DOHH2 (cell line): Measurements from ENCODE around the gene MYO18A.

ENCODE experiments used
- H3F3A ChIP-seq: fragments of 200-600 bp; sonication (generic), shearing (Covaris generic); 2 replicates; pipeline ENCODE4 v1.6.0; 2016; ENCODE audit warnings: antibody characterized with exemption, mild to moderate bottlenecking; ENCODE audit not compliant: control insufficient read depth, insufficient read depth
- H3K27ac ChIP-seq: fragments of 200-600 bp; sonication (generic); 2 replicates; pipeline ENCODE4 v1.5.1; 2014; ENCODE audit warnings: low read depth, mild to moderate bottlenecking, low read length, moderate library complexity
- H3K27me3 ChIP-seq: fragments of 200-600 bp; sonication (generic); 2 replicates; pipeline ENCODE4 v1.6.1; 2014; ENCODE audit warnings: mild to moderate bottlenecking, low read length, mixed read lengths; ENCODE audit not compliant: control insufficient read depth
- H3K36me3 ChIP-seq: fragments of 200-600 bp; sonication (generic); 2 replicates; pipeline ENCODE4 v1.6.1; 2014; ENCODE audit warnings: mild to moderate bottlenecking, low read length, moderate library complexity, mixed read lengths; ENCODE audit not compliant: control insufficient read depth
- H3K4me1 ChIP-seq: fragments of 200-600 bp; sonication (generic); 2 replicates; pipeline ENCODE4 v1.6.1; 2014; ENCODE audit warnings: mild to moderate bottlenecking, low read length, mixed read lengths; ENCODE audit not compliant: control insufficient read depth
- H3K4me2 ChIP-seq: fragments of 200-600 bp; sonication (generic); 2 replicates; pipeline ENCODE4 v1.6.0; 2014; ENCODE audit warnings: mild to moderate bottlenecking, low read length, moderate library complexity
- H3K4me3 ChIP-seq: fragments of 200-600 bp; sonication (generic); 2 replicates; pipeline ENCODE4 v1.5.1; 2014; ENCODE audit warnings: mild to moderate bottlenecking, low read length, mixed read lengths
- H3K79me2 ChIP-seq: fragments of 200-600 bp; sonication (generic); 2 replicates; pipeline ENCODE4 v1.6.1; 2014; ENCODE audit warnings: mild to moderate bottlenecking, low read length, mixed read lengths; ENCODE audit not compliant: control insufficient read depth
- H3K9me2 ChIP-seq: fragments of 200-600 bp; sonication (generic); replicated peaks from 2 replicates; pipeline ENCODE4 v1.6.1; 2014; ENCODE audit warnings: mild to moderate bottlenecking, low read length, mixed read lengths; ENCODE audit not compliant: control insufficient read depth
- H3K9me3 ChIP-seq: fragments of 200-600 bp; sonication (generic); 2 replicates; pipeline ENCODE4 v1.6.1; 2014; ENCODE audit warnings: antibody characterized with exemption, low read length, mixed read lengths; ENCODE audit not compliant: control insufficient read depth, insufficient read depth
- H4K20me1 ChIP-seq: fragments of 200-600 bp; sonication (generic); 2 replicates; pipeline ENCODE4 v1.6.0; 2014; ENCODE audit warnings: low read depth, mild to moderate bottlenecking, antibody characterized with exemption, low read length, moderate library complexity; ENCODE audit not compliant: control insufficient read depth, insufficient read depth
- EZH2phosphoT487 ChIP-seq: fragments of 200-600 bp; sonication (generic); IDR thresholded peaks from 2 replicates; pipeline ENCODE4 v1.6.1; 2017; ENCODE audit warnings: borderline replicate concordance, mild to moderate bottlenecking, antibody characterized with exemption, low read length, moderate library complexity, mixed read lengths
- TF ChIP-seq, protein P1 (sequence below): fragments of 200-600 bp; sonication (generic); IDR thresholded peaks from one replicate; pipeline ENCODE4 v1.5.1; 2014; ENCODE audit warnings: antibody characterized with exemption, mild to moderate bottlenecking, low read depth, low read length; ENCODE audit not compliant: poor library complexity, severe bottlenecking

Gene MYO18A

DNA sequence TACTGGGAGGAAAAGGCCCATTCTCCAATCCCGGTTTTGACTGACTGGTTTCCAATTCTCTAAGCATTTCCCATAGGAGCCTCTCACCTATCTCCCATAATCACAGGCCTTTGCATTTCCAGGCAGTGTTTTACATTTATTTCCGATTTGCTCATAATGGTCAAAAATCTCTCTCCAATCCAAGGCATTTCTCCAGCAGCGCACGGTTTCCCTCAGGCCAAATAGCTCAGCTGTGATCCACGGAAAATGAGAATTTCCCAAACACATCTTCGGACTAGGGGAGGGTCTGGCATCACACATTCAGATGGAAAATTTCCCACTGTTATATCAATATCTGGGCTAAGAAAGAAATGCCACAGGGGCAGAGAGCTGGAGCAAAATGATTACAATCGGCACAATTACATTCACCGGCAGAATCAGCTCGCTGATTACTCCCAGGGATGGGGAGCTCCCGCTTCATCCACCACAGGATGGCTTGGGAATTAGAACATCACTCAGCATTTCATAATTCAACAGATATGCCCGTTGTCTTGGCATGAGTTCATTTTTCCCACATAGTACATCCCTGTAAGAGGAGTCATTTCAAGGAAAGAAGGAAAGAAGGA is 130.6 kb downstream of the MYO18A start:
- Histone ChIP-seq H3K4me1 (peaks cover 12% of the 10 kb centered on the region), H3K9me2 (no peaks in the 10 kb centered on the region), H3K27me3 (peaks cover 17% of the 10 kb centered on the region), H3K27ac (no peak overlapping the region), H3K79me2 (no peaks in the 10 kb centered on the region), H3K9me3 (no peaks in the 10 kb centered on the region), H3K4me2 (no peak overlapping the region), H4K20me1 (no peaks in the 10 kb centered on the region), H3K36me3 (no peaks in the 10 kb centered on the region), H3F3A (no peaks in the 10 kb centered on the region), H3K4me3 (no peak overlapping the region)
- TF ChIP-seq EZH2phosphoT487, result no peak
- TF ChIP-seq, protein P1, sequence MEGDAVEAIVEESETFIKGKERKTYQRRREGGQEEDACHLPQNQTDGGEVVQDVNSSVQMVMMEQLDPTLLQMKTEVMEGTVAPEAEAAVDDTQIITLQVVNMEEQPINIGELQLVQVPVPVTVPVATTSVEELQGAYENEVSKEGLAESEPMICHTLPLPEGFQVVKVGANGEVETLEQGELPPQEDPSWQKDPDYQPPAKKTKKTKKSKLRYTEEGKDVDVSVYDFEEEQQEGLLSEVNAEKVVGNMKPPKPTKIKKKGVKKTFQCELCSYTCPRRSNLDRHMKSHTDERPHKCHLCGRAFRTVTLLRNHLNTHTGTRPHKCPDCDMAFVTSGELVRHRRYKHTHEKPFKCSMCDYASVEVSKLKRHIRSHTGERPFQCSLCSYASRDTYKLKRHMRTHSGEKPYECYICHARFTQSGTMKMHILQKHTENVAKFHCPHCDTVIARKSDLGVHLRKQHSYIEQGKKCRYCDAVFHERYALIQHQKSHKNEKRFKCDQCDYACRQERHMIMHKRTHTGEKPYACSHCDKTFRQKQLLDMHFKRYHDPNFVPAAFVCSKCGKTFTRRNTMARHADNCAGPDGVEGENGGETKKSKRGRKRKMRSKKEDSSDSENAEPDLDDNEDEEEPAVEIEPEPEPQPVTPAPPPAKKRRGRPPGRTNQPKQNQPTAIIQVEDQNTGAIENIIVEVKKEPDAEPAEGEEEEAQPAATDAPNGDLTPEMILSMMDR, result no peak

DNA sequence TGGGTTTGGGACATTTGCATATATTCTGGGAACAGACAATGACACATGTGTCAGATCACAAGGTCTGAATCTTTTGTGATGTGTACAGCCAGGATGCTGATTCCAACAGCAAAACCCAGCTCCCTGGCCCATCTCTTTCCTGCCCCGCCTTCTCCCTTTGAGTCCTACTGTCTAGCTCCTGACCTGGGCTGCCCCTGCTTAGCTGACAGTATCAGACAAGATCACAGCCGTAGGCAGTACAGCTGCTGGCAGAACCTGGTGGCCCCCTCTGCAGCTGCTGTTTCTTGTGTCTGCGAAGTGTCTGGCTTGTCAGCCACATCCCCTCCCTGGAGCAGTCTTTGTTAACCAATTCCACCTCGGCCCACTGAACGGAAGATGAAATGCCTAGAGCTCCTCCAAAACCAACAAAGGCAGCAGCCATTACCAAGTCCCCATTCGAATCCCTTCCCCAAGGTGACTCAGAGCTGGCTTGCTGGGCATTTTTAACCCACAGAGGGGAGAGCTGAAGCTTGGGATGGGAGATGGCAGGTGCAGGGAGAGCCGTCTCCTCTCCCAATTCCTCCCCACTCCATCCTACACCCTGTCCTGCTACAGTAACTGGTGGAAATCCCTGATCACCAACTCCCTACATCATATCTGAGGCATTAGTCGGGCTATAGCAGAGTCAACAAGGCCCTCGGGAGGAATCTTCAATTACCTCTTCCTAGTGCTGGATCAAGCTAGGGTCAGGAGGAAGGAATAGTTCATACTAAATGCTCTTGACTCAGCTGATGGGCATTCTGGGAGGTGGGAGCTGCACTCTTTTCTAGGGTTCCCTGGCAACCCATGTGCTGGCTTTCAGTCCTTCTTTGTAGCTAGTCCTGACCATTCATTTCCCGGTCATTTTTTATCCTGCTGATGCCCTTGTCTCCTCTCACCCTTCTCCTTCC is 131.5 kb downstream of the MYO18A start:
- Histone ChIP-seq H3K27ac (no peak overlapping the region), H3K79me2 (no peaks in the 10 kb centered on the region), H3K9me3 (no peaks in the 10 kb centered on the region), H3F3A (no peaks in the 10 kb centered on the region), H3K4me2 (peak overlapping the region; percentile 6), H3K36me3 (no peaks in the 10 kb centered on the region), H3K27me3 (peaks cover 17% of the 10 kb centered on the region), H4K20me1 (no peaks in the 10 kb centered on the region), H3K4me3 (no peak overlapping the region), H3K9me2 (no peaks in the 10 kb centered on the region), H3K4me1 (peaks cover 12% of the 10 kb centered on the region)
- no peak for TF ChIP-seq EZH2phosphoT487
- TF ChIP-seq, protein P1, result no peak

DNA sequence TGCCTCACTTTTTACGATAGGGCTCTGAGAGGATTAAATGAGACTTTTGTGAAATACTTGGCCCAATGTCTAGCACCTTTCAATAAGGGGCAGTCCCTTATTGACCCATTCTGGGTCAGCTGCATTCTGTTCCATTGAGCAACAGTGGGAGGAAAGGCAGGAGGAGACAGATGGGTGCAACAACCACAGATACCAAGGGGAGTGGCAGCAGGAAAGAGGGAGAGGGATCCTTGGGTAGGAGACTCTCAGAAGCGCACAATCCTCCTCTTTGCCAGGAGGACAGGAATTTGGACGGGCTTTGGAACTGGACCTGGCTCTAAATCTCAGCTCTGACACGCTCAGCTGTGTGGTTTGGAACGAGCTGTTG is 133.7 kb downstream of the MYO18A start:
- Histone ChIP-seq H3K4me2 (no peak overlapping the region), H3K36me3 (no peaks in the 10 kb centered on the region), H3F3A (no peaks in the 10 kb centered on the region), H4K20me1 (no peaks in the 10 kb centered on the region), H3K27ac (no peak overlapping the region), H3K27me3 (peaks cover 17% of the 10 kb centered on the region), H3K9me2 (no peaks in the 10 kb centered on the region), H3K4me3 (no peak overlapping the region), H3K79me2 (no peaks in the 10 kb centered on the region), H3K4me1 (peaks cover 24% of the 10 kb centered on the region), H3K9me3 (no peaks in the 10 kb centered on the region)
- TF ChIP-seq, protein P1, result no peak
- no peak for TF ChIP-seq EZH2phosphoT487
